K562 (cell line): ENCODE results near the gene STRADB. TPM values are rescaled to one million over a fixed set of nuclear protein-coding genes. Genes with fewer than 3 reads are reported as not detected.

Source experiments
- ARID1B ChIP-seq: fragments of 450-650 bp; IDR thresholded peaks from 2 replicates; pipeline ENCODE4 v1.6.1; 2016; ENCODE audit warnings: antibody characterized with exemption, mild to moderate bottlenecking, inconsistent platforms
- ATF7 ChIP-seq: fragments of 450-650 bp; IDR thresholded peaks from 2 replicates; pipeline ENCODE4 v1.7.1; 2014; ENCODE audit warnings: mild to moderate bottlenecking, moderate library complexity
- BRD9 ChIP-seq: fragments of 450-650 bp; IDR thresholded peaks from 2 replicates; pipeline ENCODE4 v1.6.1; 2018; ENCODE audit warnings: low read depth; ENCODE audit not compliant: partially characterized antibody
- CEBPB ChIP-seq: fragments of 450-650 bp; IDR thresholded peaks from 2 replicates; pipeline ENCODE4 v1.6.1; 2016; ENCODE audit warnings: missing genetic modification characterization, missing compliant biosample characterization
- CEBPG ChIP-seq, 3 experiments: fragments of 200-800 bp in 1 of 3; sonication (Bioruptor generic) in 1 of 3; sonication (generic) in 1 of 3; formaldehyde crosslinking in 1 of 3; IDR thresholded peaks in 2 of 3; conservative IDR thresholded peaks in 1 of 3; 2 replicates each; pipeline versions ENCODE4 v1.6.1 to v1.8.0; 2016 to 2022; ENCODE audit warnings: missing compliant biosample characterization in 2 of 3, missing genetic modification characterization in 2 of 3, mild to moderate bottlenecking in 1 of 3, missing genetic modification reagents in 1 of 3
- EP300 ChIP-seq: IDR thresholded peaks from 2 replicates; pipeline ENCODE4 v1.6.1; 2012; ENCODE audit warnings: low read length, improper control_type of control experiment
- JUND ChIP-seq, 2 experiments: IDR thresholded peaks; 2 replicates in 1 of 2; 3 replicates in 1 of 2; pipeline ENCODE4 v1.6.1; 2011; ENCODE audit warnings: borderline replicate concordance in 2 of 2, low read depth in 2 of 2, low read length in 2 of 2, improper control_type of control experiment in 1 of 2, missing biosample characterization in 1 of 2, missing genetic modification characterization in 1 of 2, missing genetic modification reagents in 1 of 2
- MEIS2 ChIP-seq: fragments of 450-650 bp; IDR thresholded peaks from 2 replicates; pipeline ENCODE4 v1.6.1; 2014; ENCODE audit warnings: mild to moderate bottlenecking; ENCODE audit not compliant: partially characterized antibody
- PHF21A ChIP-seq: fragments of 450-650 bp; IDR thresholded peaks from 2 replicates; pipeline ENCODE4 v1.6.1; 2017; ENCODE audit warnings: low read depth, borderline replicate concordance
- POLR2H ChIP-seq: IDR thresholded peaks from 2 replicates; pipeline ENCODE4 v1.6.1; 2016; ENCODE audit warnings: missing genetic modification characterization, low read depth, mild to moderate bottlenecking, control low read depth, missing compliant biosample characterization, moderate library complexity
- PPARD ChIP-seq: fragments of 250-450 bp; sonication (Bioruptor Pico); IDR thresholded peaks from 2 replicates; pipeline ENCODE4 v1.8.0; 2022; ENCODE audit warnings: inconsistent platforms, mild to moderate bottlenecking, moderate library complexity
- SMARCE1 ChIP-seq: fragments of 450-650 bp; IDR thresholded peaks from 2 replicates; pipeline ENCODE4 v1.7.1; 2016; ENCODE audit warnings: mild to moderate bottlenecking
- STAT5A ChIP-seq: IDR thresholded peaks from 2 replicates; pipeline ENCODE4 v1.6.1; 2012; ENCODE audit warnings: low read length, inconsistent platforms, borderline replicate concordance
- TEAD4 ChIP-seq, 2 experiments: sonication (generic) in 1 of 2; formaldehyde crosslinking in 1 of 2; IDR thresholded peaks; 2 replicates each; pipeline versions ENCODE4 v1.6.1 to v1.8.0; 2012 to 2022; ENCODE audit warnings: borderline replicate concordance in 1 of 2, inconsistent platforms in 1 of 2, low read length in 1 of 2, mild to moderate bottlenecking in 1 of 2, missing genetic modification reagents in 1 of 2
- ZNF507 ChIP-seq: conservative IDR thresholded peaks from 2 replicates; pipeline ENCODE4 v1.6.1; 2017; ENCODE audit warnings: missing genetic modification characterization, missing compliant biosample characterization
- polyA plus RNA-seq, 8 experiments: library from polyadenylated mRNA; depleted of rRNA in 4 of 8; stranded (reverse) in 5 of 8; unstranded in 3 of 8; fragments of >200 nt; fragmentation: Nextera tagmentation in 2 of 8; fragmentation: Illumina TruSeq in 1 of 8; extraction: Ambion mirVana in 2 of 8; extraction: Trizol in 1 of 8; gene quantifications; 2 replicates each; pipeline versions ENCODE4 v1.2.1 to v1.2.3, GENCODE V29; 2011 to 2014; ENCODE audit warnings: inconsistent platforms in 1 of 8, missing spikeins in 1 of 8
- total RNA-seq, 7 experiments: library from RNA; depleted of rRNA in 6 of 7; stranded (reverse); fragments of >200 nt in 6 of 7; fragmentation: Illumina TruSeq in 2 of 7; extraction: Trizol in 2 of 7; gene quantifications; 2 replicates each; pipeline versions ENCODE4 v1.2.1 to v1.2.3, GENCODE V29; 2011 to 2021; ENCODE audit warnings: low replicate concordance in 1 of 7
- TF ChIP-seq, protein P1 (sequence below), 2 experiments: fragments of 450-650 bp in 1 of 2; sonication (generic) in 1 of 2; formaldehyde crosslinking in 1 of 2; IDR thresholded peaks in 1 of 2; conservative IDR thresholded peaks in 1 of 2; 2 replicates each; pipeline versions ENCODE4 v1.6.1 to v1.8.1; 2016 to 2023; ENCODE audit warnings: mild to moderate bottlenecking in 2 of 2, moderate library complexity in 2 of 2, inconsistent platforms in 1 of 2, missing genetic modification reagents in 1 of 2
- TF ChIP-seq, protein P2 (sequence below), 2 experiments: fragments of 450-650 bp in 1 of 2; sonication (generic) in 1 of 2; formaldehyde crosslinking; conservative IDR thresholded peaks; 2 replicates each; pipeline versions ENCODE4 v1.4.0 to v1.8.1; 2020 to 2022; ENCODE audit warnings: mild to moderate bottlenecking in 1 of 2, missing genetic modification reagents in 1 of 2
- TF ChIP-seq, protein P3 (sequence below): fragments of 450-650 bp; formaldehyde crosslinking; IDR thresholded peaks from 2 replicates; pipeline ENCODE4 v1.4.0; 2020; ENCODE audit warnings: mild to moderate bottlenecking, moderate library complexity
- TF ChIP-seq, protein P4 (sequence below): IDR thresholded peaks from 2 replicates; pipeline ENCODE4 v1.6.1; 2012; ENCODE audit warnings: low read depth, low read length, improper control_type of control experiment, borderline replicate concordance
- TF ChIP-seq, protein P5 (sequence below): sonication (generic); IDR thresholded peaks from 2 replicates; pipeline ENCODE4 v1.6.1; 2016

Gene STRADB
- total and polyA plus RNA-seq, 9 of the 15 experiments (the other 6 are each of a cell fraction or from before 2014, with no cell fraction given): 6.9 to 30.6 (median 15.7) TPM

DNA sequence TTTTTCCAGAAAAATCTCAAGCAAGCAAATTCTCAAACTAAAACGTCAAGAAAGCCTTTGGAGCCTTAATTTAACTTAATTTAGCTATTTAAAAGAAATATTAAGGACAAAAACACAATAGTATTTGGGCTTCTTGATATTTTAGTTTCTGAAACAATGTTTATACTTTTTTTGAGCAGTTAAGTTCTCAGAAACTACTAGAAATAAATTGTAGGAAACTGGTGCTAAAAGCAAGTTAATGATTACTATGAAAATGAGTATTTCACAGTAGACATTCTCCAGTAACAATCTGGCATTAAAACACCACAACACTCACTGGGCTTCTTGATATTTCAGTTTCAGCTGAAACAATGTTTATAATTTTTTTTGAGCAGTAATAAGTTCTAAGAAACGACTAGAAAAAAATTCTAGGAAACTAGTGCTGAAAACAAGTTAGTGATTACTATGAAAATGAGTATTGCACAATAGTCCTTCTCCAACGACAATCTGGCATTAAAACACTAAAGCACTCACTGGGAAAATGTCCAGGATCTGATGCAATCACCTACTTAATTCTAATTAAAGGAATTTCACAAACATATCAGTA, 45.4 kb upstream of the STRADB start (continued):
- TF ChIP-seq PHF21A (no peak), ATF7 (peak; percentile 62; the same call in 1 of the 2 replicates), CEBPB (tag) (peak; percentile 100), SMARCE1 (peak; percentile 31; the same call in 1 of the 2 replicates), TEAD4 (IDR thresholded peaks at IDR 0.05; ENCODE audit: low read length) (peak; percentile 46; the same call in 1 of the 2 replicates), TEAD4 (CRISPR knock-in tag; IDR thresholded peaks at IDR 0.05; ENCODE audit: borderline replicate concordance) (no peak), PPARD (CRISPR knock-in tag) (no peak), JUND (IDR thresholded peaks at IDR 0.05; ENCODE audit: borderline replicate concordance, low read depth, low read length) (peak; percentile 51; the same call in 1 of the 2 replicates), JUND (tag; IDR thresholded peaks at IDR 0.05; ENCODE audit: borderline replicate concordance, low read depth, low read length) (no peak; the same call in 2 of the 3 replicates), CEBPG (CRISPR knock-in tag; IDR thresholded peaks at IDR 0.05) (peak; percentile 89), CEBPG (tag; conservative IDR thresholded peaks at IDR 0.05 in 1 of 2, IDR thresholded peaks at IDR 0.05 in 1 of 2) (peak; percentile 99 to 100), ARID1B (peak; percentile 70), MEIS2 (peak; percentile 49), BRD9 (peak; percentile 31), POLR2H (tag) (peak; percentile 70), EP300 (peak; percentile 90), STAT5A (peak; percentile 79), ZNF507 (tag) (no peak)
- TF ChIP-seq, protein P1, sequence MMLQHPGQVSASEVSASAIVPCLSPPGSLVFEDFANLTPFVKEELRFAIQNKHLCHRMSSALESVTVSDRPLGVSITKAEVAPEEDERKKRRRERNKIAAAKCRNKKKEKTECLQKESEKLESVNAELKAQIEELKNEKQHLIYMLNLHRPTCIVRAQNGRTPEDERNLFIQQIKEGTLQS (IDR thresholded peaks at IDR 0.05): peak; percentile 88
- TF ChIP-seq, protein P1 (CRISPR knock-in tag; conservative IDR thresholded peaks at IDR 0.05): no peak
- TF ChIP-seq, protein P2, sequence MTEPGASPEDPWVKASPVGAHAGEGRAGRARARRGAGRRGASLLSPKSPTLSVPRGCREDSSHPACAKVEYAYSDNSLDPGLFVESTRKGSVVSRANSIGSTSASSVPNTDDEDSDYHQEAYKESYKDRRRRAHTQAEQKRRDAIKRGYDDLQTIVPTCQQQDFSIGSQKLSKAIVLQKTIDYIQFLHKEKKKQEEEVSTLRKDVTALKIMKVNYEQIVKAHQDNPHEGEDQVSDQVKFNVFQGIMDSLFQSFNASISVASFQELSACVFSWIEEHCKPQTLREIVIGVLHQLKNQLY (CRISPR knock-in tag; conservative IDR thresholded peaks at IDR 0.05): no peak
- TF ChIP-seq, protein P3, sequence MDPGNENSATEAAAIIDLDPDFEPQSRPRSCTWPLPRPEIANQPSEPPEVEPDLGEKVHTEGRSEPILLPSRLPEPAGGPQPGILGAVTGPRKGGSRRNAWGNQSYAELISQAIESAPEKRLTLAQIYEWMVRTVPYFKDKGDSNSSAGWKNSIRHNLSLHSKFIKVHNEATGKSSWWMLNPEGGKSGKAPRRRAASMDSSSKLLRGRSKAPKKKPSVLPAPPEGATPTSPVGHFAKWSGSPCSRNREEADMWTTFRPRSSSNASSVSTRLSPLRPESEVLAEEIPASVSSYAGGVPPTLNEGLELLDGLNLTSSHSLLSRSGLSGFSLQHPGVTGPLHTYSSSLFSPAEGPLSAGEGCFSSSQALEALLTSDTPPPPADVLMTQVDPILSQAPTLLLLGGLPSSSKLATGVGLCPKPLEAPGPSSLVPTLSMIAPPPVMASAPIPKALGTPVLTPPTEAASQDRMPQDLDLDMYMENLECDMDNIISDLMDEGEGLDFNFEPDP (CRISPR knock-in tag): no peak
- TF ChIP-seq, protein P4, sequence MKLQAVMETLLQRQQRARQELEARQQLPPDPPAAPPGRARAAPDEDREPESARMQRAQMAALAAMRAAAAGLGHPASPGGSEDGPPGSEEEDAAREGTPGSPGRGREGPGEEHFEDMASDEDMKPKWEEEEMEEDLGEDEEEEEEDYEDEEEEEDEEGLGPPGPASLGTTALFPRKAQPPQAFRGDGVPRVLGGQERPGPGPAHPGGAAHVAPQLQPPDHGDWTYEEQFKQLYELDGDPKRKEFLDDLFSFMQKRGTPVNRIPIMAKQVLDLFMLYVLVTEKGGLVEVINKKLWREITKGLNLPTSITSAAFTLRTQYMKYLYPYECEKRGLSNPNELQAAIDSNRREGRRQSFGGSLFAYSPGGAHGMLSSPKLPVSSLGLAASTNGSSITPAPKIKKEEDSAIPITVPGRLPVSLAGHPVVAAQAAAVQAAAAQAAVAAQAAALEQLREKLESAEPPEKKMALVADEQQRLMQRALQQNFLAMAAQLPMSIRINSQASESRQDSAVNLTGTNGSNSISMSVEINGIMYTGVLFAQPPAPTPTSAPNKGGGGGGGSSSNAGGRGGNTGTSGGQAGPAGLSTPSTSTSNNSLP: peak; percentile 75; the same call in 1 of the 2 replicates
- TF ChIP-seq, protein P5, sequence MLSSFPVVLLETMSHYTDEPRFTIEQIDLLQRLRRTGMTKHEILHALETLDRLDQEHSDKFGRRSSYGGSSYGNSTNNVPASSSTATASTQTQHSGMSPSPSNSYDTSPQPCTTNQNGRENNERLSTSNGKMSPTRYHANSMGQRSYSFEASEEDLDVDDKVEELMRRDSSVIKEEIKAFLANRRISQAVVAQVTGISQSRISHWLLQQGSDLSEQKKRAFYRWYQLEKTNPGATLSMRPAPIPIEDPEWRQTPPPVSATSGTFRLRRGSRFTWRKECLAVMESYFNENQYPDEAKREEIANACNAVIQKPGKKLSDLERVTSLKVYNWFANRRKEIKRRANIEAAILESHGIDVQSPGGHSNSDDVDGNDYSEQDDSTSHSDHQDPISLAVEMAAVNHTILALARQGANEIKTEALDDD: peak; percentile 84
